ENCODE measurements around the gene PRR5. TPM values are rescaled to one million over a fixed set of nuclear protein-coding genes. Genes with fewer than 3 reads are reported as not detected.

The PRR5 gene
- total and polyA plus RNA-seq, 4 donors, result 11.5 to 49.1 (median 19.3) TPM

DNA sequence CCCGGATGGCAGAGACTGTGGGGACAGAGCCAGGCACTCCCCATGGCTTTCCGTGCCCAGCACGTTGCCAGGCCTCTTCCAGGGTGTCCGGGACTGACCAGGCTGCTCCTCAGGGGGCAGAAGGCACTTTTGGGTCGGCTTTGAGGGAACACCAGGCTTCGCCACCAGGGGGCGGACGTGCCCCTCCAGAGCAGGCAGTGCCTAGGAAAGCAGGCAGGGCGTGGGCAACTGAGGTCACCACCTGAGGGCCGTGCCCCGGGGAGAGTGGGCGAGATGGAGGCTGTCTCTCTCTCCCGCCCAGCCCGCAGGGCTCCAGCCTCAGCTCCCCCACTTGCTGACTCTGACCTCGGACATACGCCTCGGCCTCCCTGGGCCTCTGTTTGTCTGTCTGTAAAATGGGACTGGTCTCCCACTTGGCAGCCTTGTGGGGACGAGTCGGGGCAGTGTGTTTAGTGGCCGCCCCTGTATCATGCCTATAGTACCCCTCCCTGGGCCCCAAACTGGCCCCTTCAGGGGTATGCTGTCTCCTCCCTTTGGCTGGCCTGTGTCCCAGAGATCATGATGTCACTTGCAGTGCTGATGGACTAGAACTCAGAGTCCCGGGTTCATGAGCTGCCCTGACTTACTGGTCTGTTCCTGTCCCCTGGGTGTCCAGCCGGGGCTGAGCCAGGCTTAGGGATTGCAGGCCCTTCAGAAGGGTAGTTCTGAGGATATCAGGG, 4.4 kb upstream of the PRR5 start:
- peak; percentile 95 to 98 for TF ChIP-seq RAD21 (IDR thresholded peaks at IDR 0.05)
- TF ChIP-seq EGR1 (IDR thresholded peaks at IDR 0.05; ENCODE audit: low read depth in 2 of 2), result no peak
- TF ChIP-seq RXRA (IDR thresholded peaks at IDR 0.05), result peak; percentile 49 to 81
- TF ChIP-seq, protein P1, sequence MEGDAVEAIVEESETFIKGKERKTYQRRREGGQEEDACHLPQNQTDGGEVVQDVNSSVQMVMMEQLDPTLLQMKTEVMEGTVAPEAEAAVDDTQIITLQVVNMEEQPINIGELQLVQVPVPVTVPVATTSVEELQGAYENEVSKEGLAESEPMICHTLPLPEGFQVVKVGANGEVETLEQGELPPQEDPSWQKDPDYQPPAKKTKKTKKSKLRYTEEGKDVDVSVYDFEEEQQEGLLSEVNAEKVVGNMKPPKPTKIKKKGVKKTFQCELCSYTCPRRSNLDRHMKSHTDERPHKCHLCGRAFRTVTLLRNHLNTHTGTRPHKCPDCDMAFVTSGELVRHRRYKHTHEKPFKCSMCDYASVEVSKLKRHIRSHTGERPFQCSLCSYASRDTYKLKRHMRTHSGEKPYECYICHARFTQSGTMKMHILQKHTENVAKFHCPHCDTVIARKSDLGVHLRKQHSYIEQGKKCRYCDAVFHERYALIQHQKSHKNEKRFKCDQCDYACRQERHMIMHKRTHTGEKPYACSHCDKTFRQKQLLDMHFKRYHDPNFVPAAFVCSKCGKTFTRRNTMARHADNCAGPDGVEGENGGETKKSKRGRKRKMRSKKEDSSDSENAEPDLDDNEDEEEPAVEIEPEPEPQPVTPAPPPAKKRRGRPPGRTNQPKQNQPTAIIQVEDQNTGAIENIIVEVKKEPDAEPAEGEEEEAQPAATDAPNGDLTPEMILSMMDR (IDR thresholded peaks at IDR 0.05; ENCODE audit: low read depth, low read length, missing input control), result peak; percentile 92
- Histone ChIP-seq H3K27me3 (ENCODE audit: control insufficient read depth in 4 of 4, insufficient read depth in 4 of 4, low read length in 3 of 4) (no peaks in the 10 kb centered on the region), H3K27ac (ENCODE audit: low read depth in 1 of 2, low read length in 2 of 2) (no peak overlapping the region), H3K9me3 (ENCODE audit: control insufficient read depth in 4 of 4, low read length in 3 of 4) (no peaks in the 10 kb centered on the region), H3K4me3 (ENCODE audit: low read depth in 1 of 3, low read length in 3 of 3) (no peak overlapping the region), H3K9ac (ENCODE audit: low read depth in 1 of 2, low read length in 2 of 2) (no peak overlapping the region), H3K4me1 (ENCODE audit: control insufficient read depth in 4 of 4, insufficient read depth in 4 of 4, low read length in 3 of 4) (peaks cover 0 to 4% (median 2%) of the 10 kb centered on the region in 4 donors), H3K36me3 (ENCODE audit: control insufficient read depth in 4 of 4, insufficient read depth in 3 of 4, low read depth in 1 of 4, low read length in 3 of 4) (no peaks in the 10 kb centered on the region)
- DNase-seq (ENCODE audit: low spot score), result peak; percentile 86
- 27% methylated on average over 22 of the region's 22 CpGs for WGBS

DNA sequence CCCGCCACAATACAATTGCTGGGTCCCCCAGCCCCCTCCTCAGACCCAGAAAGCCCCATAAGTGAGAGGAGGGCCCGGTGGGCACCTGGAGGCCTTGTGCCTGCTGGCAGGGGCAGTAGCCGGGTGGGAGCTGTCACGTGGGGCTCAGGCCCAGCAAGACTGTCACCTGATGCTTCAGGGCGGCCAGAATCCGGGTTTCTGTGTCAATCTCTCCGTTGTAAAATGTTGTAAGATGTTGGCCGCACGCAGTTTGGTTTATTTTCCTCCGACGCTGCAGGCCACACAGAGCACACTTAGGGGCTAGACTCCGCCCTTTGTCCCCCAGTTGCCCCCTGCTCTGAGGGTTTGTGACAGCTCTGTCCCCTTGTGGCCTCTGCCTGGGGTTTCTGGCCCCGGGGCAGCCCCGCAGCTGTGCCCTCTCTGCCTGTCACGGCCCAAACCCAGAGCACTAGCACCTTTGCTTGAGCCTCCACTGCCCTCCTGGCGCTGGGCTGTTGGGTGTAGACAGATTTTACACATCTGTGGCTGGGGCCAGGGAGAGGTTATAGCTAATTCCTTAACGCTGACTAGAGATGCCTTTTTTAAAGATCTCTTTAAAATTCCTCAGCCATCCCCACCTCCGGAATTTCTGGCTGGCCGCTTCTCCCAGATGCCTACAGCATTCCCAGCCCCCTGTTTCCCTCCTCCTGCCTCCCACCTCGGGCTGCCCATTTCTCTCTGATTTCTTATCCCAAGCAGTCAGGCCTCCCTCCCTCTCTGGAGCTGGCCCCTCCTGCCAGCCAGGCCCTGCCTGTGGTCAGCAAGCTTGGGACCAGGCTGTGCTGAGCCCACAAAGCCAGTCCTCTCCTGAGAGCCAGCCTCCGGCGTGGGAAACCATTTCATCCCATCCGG, 3.2 kb upstream of the PRR5 start:
- no peaks in the 10 kb centered on the region for H3K27me3 ChIP-seq (ENCODE audit: control insufficient read depth in 4 of 4, insufficient read depth in 4 of 4, low read length in 3 of 4)
- 78% methylated on average over 23 of the region's 23 CpGs for WGBS
- H3K9ac ChIP-seq (ENCODE audit: low read depth in 1 of 2, low read length in 2 of 2), result no peak overlapping the region
- H3K27ac ChIP-seq (ENCODE audit: low read depth in 1 of 2, low read length in 2 of 2), result peak overlapping the region; percentile 45 to 46
- H3K4me1 ChIP-seq (ENCODE audit: control insufficient read depth in 4 of 4, insufficient read depth in 4 of 4, low read length in 3 of 4), result peaks cover 0 to 15% (median 8%) of the 10 kb centered on the region in 4 donors
- no peak overlapping the region for H3K4me3 ChIP-seq (ENCODE audit: low read depth in 1 of 3, low read length in 3 of 3)
- H3K9me3 ChIP-seq (ENCODE audit: control insufficient read depth in 4 of 4, low read length in 3 of 4), result no peaks in the 10 kb centered on the region
- H3K36me3 ChIP-seq (ENCODE audit: control insufficient read depth in 4 of 4, insufficient read depth in 3 of 4, low read depth in 1 of 4, low read length in 3 of 4), result no peaks in the 10 kb centered on the region
- no peak for DNase-seq (ENCODE audit: low spot score)
- TF ChIP-seq RXRA (IDR thresholded peaks at IDR 0.05), result peak in 1 of 2 donors; percentile 22
- no peak for TF ChIP-seq JUND (IDR thresholded peaks at IDR 0.05)

DNA sequence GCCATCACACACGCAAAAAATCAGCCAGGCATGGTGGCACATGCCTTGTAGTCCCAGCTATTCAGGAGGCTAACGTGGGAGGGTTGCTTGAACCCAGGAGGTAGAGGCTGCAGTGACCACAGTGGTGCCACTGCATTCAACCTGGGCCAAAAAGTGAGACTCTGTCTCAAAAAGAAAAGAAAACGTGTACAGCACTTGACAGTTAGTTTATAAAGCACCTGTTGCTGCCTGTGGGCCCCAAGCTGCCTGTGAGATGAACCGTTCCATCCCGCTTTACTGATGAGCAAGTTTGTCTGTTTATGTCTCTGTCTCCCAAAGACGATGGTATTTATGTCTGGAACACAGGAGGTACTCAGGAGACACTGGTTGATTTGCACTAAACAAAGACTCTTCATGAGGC, 1.5 kb upstream of the PRR5 start:
- Histone ChIP-seq H3K4me1 (ENCODE audit: control insufficient read depth in 4 of 4, insufficient read depth in 4 of 4, low read length in 3 of 4) (peaks cover 0 to 18% (median 10%) of the 10 kb centered on the region in 4 donors), H3K4me3 (ENCODE audit: low read depth in 1 of 3, low read length in 3 of 3) (no peak overlapping the region), H3K27me3 (ENCODE audit: control insufficient read depth in 4 of 4, insufficient read depth in 4 of 4, low read length in 3 of 4) (no peaks in the 10 kb centered on the region), H3K9ac (ENCODE audit: low read depth in 1 of 2, low read length in 2 of 2) (no peak overlapping the region), H3K9me3 (ENCODE audit: control insufficient read depth in 4 of 4, low read length in 3 of 4) (no peaks in the 10 kb centered on the region), H3K36me3 (ENCODE audit: control insufficient read depth in 4 of 4, insufficient read depth in 3 of 4, low read depth in 1 of 4, low read length in 3 of 4) (peaks cover 0 to 2% (median 0%) of the 10 kb centered on the region in 4 donors), H3K27ac (ENCODE audit: low read depth in 1 of 2, low read length in 2 of 2) (no peak overlapping the region)
- DNase-seq (ENCODE audit: low spot score), result no peak
- 93% methylated on average over 6 of the region's 6 CpGs for WGBS
- TF ChIP-seq RAD21 (IDR thresholded peaks at IDR 0.05), result no peak
- no peak for TF ChIP-seq HNF4G (IDR thresholded peaks at IDR 0.05)
- TF ChIP-seq RXRA (IDR thresholded peaks at IDR 0.05), result no peak
- TF ChIP-seq FOXA2 (IDR thresholded peaks at IDR 0.05), result no peak
- TF ChIP-seq, protein P2, sequence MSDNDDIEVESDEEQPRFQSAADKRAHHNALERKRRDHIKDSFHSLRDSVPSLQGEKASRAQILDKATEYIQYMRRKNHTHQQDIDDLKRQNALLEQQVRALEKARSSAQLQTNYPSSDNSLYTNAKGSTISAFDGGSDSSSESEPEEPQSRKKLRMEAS (IDR thresholded peaks at IDR 0.05), result no peak
- TF ChIP-seq, protein P1 (IDR thresholded peaks at IDR 0.05; ENCODE audit: low read depth, low read length, missing input control), result no peak
- no peak for TF ChIP-seq TAF1 (conservative IDR thresholded peaks at IDR 0.05)
- TF ChIP-seq, protein P3, sequence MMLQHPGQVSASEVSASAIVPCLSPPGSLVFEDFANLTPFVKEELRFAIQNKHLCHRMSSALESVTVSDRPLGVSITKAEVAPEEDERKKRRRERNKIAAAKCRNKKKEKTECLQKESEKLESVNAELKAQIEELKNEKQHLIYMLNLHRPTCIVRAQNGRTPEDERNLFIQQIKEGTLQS (IDR thresholded peaks at IDR 0.05), result no peak
- no peak for TF ChIP-seq FOXA1 (IDR thresholded peaks at IDR 0.05)
- TF ChIP-seq, protein P4, sequence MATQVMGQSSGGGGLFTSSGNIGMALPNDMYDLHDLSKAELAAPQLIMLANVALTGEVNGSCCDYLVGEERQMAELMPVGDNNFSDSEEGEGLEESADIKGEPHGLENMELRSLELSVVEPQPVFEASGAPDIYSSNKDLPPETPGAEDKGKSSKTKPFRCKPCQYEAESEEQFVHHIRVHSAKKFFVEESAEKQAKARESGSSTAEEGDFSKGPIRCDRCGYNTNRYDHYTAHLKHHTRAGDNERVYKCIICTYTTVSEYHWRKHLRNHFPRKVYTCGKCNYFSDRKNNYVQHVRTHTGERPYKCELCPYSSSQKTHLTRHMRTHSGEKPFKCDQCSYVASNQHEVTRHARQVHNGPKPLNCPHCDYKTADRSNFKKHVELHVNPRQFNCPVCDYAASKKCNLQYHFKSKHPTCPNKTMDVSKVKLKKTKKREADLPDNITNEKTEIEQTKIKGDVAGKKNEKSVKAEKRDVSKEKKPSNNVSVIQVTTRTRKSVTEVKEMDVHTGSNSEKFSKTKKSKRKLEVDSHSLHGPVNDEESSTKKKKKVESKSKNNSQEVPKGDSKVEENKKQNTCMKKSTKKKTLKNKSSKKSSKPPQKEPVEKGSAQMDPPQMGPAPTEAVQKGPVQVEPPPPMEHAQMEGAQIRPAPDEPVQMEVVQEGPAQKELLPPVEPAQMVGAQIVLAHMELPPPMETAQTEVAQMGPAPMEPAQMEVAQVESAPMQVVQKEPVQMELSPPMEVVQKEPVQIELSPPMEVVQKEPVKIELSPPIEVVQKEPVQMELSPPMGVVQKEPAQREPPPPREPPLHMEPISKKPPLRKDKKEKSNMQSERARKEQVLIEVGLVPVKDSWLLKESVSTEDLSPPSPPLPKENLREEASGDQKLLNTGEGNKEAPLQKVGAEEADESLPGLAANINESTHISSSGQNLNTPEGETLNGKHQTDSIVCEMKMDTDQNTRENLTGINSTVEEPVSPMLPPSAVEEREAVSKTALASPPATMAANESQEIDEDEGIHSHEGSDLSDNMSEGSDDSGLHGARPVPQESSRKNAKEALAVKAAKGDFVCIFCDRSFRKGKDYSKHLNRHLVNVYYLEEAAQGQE (IDR thresholded peaks at IDR 0.05), result no peak
- no peak for TF ChIP-seq YY1 (IDR thresholded peaks at IDR 0.05)
- TF ChIP-seq NR2F2 (IDR thresholded peaks at IDR 0.05), result no peak
- TF ChIP-seq GABPA (IDR thresholded peaks at IDR 0.05 in 1 of 2, conservative IDR thresholded peaks at IDR 0.05 in 1 of 2), result no peak
